Cardiac muscle cell (in vitro differentiated cells and primary cell): ENCODE results near the gene RBBP7. TPM values are rescaled to one million over a fixed set of nuclear protein-coding genes. Genes with fewer than 3 reads are reported as not detected.
A peak's percentile ranks its signal among the peaks of the same experiment; 100 is the strongest.

Experiments used
- DNase-seq, 2 donors: peaks; one replicate each; pipeline versions ENCODE4 v3.0.0 to v3.0.0-alpha.2; 2010 to 2017; ENCODE audit warnings: low read depth in 1 of 2, low spot score in 1 of 2
- H3K27ac ChIP-seq: fragments of 200-600 bp; sonication (generic); 2 replicates; pipeline ENCODE4 v1.5.1; 2016
- H3K27me3 ChIP-seq: fragments of 200-600 bp; sonication (generic); 2 replicates; pipeline ENCODE4 v1.6.0; 2016; ENCODE audit warnings: control low read depth
- H3K36me3 ChIP-seq: fragments of 200-600 bp; sonication (generic); 2 replicates; pipeline ENCODE4 v1.5.1; 2016; ENCODE audit warnings: control low read depth
- H3K4me1 ChIP-seq: fragments of 200-600 bp; sonication (generic); 2 replicates; pipeline ENCODE4 v1.8.1; 2017; ENCODE audit warnings: low read depth, mild to moderate bottlenecking, mixed run types
- H3K4me3 ChIP-seq: fragments of 200-600 bp; sonication (generic); 2 replicates; pipeline ENCODE4 v1.5.1; 2016; ENCODE audit warnings: mild to moderate bottlenecking
- H3K9me3 ChIP-seq: fragments of 200-600 bp; sonication (generic); 2 replicates; pipeline ENCODE4 v1.5.1; 2017; ENCODE audit warnings: low read depth, mild to moderate bottlenecking, control low read depth
- CTCF ChIP-seq: IDR thresholded peaks from 2 replicates; pipeline ENCODE4 v1.5.1; 2012; ENCODE audit warnings: low read depth, mild to moderate bottlenecking, low read length
- polyA plus RNA-seq: library from polyadenylated mRNA; unstranded; fragments of >200 nt; fragmentation: Nextera tagmentation; extraction: Ambion mirVana; gene quantifications from 2 replicates; pipeline ENCODE4 v1.2.1, GENCODE V29; 2016
- total RNA-seq: library from RNA; depleted of rRNA; stranded (reverse); fragments of >200 nt; gene quantifications from 2 replicates; pipeline ENCODE4 v1.2.3, GENCODE V29; 2016

Gene RBBP7
- total and polyA plus RNA-seq, 2 experiments from 2014 or later = 231 to 448 TPM

- no peak for DNase-seq
- Histone ChIP-seq H3K27ac (no peak overlapping the region), H3K9me3 (no peaks in the 10 kb centered on the region), H3K36me3 (no peaks in the 10 kb centered on the region), H3K4me1 (peaks cover 22% of the 10 kb centered on the region), H3K4me3 (no peak overlapping the region), H3K27me3 (no peaks in the 10 kb centered on the region)
- TF ChIP-seq CTCF = no peak
Measured at GRCh38 chrX:16873106-16873505, 2.9 kb upstream of the RBBP7 start.

GRCh38 chrX:16870862-16871815 is 977 bp upstream of the RBBP7 start:
- Histone ChIP-seq H3K4me3 (peak overlapping the region; percentile 32), H3K27me3 (no peaks in the 10 kb centered on the region), H3K4me1 (peaks cover 28% of the 10 kb centered on the region), H3K27ac (peak overlapping the region; percentile 97), H3K9me3 (no peaks in the 10 kb centered on the region), H3K36me3 (no peaks in the 10 kb centered on the region)
- peak in 1 of 2 donors; percentile 32 for DNase-seq
- no peak for TF ChIP-seq CTCF

GRCh38 chrX:16869393-16870094 is 618 bp downstream of the RBBP7 start:
- TF ChIP-seq CTCF = no peak

GRCh38 chrX:16868920-16869319 is 1.2 kb downstream of the RBBP7 start:
- DNase-seq = no peak
- no peaks in the 10 kb centered on the region for H3K9me3 ChIP-seq
- peaks cover 28% of the 10 kb centered on the region for H3K4me1 ChIP-seq
- H3K27me3 ChIP-seq = no peaks in the 10 kb centered on the region
- H3K36me3 ChIP-seq = peaks cover 3% of the 10 kb centered on the region
- H3K4me3 ChIP-seq = peak overlapping the region; percentile 94
- peak overlapping the region; percentile 100 for H3K27ac ChIP-seq
- TF ChIP-seq CTCF = no peak

More at GRCh38 chrX:16869393-16870094, 618 bp downstream of the RBBP7 start:
- H3K36me3 ChIP-seq = peaks cover 3% of the 10 kb centered on the region
- peak overlapping the region; percentile 100 for H3K27ac ChIP-seq
- H3K4me3 ChIP-seq = peak overlapping the region; percentile 94
- DNase-seq = peak; percentile 32 to 75
- H3K9me3 ChIP-seq = no peaks in the 10 kb centered on the region
- no peaks in the 10 kb centered on the region for H3K27me3 ChIP-seq
- H3K4me1 ChIP-seq = peaks cover 28% of the 10 kb centered on the region

DNA sequence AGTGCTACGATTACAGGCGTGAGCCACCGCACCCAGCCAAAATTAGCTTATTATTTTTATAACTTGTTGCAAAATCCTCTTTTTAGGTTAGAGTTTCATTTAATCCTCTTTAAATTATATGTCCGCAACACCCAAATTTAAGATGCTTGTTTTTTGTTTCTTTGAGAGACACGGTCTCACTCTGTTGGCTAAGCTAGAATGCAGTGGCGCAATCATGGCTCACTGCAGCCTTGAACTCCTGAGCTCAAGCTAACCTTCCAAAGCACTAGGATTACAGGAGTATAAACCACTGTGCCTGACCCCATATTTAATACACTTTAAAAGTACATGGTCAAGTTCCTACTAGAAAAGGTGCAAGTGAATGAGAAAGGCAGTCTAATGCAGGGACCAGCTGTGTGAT is 2.2 kb downstream of the RBBP7 start:
- TF ChIP-seq CTCF = no peak

More for the DNA sequence above, 2.2 kb downstream of the RBBP7 start:
- Histone ChIP-seq H3K4me1 (peaks cover 28% of the 10 kb centered on the region), H3K27me3 (no peaks in the 10 kb centered on the region), H3K4me3 (no peak overlapping the region), H3K27ac (no peak overlapping the region), H3K9me3 (no peaks in the 10 kb centered on the region), H3K36me3 (peaks cover 6% of the 10 kb centered on the region)
- no peak for DNase-seq
